Measurements from ENCODE around the gene BSG.

Gene BSG

DNA sequence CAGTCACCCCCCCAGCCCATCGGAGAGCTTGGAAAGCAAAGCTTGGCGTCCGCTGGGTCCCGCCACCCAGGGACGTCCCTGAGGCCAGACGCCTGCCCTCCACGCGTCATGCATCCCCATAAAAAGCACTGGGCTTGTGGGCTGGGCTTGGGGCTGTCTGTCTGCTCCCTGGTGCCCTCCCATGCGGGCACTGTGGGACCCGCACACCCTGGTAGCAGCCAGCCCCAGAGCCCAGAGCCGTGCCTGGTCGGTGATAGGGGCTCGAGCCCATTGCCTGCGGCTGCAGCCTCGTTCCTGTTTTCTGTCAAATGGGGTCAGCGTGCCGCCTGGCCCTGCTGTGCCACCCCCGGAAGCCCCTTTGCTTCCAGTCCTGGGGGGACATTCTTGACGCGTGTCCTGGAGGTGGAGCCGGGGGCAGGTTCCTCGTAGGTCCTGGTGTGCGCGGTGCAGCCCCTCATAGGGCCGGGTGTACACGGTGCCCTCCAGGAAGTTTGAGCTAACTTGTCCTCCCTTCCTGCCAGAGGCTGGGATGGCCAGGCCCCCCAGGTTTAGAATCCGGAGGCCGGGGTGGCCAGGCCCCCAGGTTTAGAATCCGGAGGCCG lies 32.9 kb upstream of the BSG start:
- DNase-seq = no peak

DNA sequence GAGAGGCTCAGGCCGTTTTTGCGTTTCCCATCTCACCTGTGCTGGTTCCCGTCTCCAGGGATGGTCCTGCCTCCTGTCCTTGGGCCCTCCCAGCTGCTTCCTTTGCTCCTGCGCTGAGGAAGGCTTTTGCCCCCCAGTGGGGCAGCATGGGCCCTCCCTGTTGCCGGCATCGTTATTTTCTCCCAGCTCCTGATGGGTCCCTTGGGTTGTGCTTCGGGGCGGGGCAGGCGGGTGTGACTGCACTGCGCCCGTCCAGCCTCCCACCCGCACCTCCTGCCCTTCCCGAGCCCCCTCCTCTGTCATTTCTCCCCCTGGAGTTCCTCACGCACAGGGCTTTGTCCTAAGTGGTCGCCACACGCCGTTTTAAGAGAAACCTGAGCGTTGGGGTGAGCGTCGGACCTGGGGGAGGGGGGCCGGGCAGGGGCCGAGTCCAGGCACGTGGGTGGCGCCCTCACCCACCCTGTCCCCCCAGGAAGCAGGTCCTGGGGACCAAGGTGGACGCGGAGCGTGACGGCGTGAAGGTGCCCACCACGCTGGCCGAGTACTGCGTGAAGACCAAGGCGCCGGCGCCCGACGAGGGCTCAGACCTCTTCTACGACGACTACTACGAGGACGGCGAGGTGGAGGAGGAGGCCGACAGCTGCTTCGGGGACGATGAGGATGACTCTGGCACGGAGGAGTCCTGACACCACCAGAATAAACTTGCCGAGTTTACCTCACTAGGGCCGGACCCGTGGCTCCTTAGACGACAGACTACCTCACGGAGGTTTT lies 31.3 kb upstream of the BSG start:
- no peak for DNase-seq

DNA sequence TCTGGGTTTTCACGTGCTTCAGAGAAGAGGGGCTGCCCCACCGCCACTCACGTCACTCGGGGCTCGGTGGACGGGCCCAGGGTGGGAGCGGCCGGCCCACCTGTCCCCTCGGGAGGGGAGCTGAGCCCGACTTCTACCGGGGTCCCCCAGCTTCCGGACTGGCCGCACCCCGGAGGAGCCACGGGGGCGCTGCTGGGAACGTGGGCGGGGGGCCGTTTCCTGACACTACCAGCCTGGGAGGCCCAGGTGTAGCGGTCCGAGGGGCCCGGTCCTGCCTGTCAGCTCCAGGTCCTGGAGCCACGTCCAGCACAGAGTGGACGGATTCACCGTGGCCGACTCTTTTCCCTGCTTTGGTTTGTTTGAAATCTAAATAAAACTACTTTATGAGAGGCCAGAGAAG lies 30.7 kb upstream of the BSG start:
- DNase-seq = no peak

DNA sequence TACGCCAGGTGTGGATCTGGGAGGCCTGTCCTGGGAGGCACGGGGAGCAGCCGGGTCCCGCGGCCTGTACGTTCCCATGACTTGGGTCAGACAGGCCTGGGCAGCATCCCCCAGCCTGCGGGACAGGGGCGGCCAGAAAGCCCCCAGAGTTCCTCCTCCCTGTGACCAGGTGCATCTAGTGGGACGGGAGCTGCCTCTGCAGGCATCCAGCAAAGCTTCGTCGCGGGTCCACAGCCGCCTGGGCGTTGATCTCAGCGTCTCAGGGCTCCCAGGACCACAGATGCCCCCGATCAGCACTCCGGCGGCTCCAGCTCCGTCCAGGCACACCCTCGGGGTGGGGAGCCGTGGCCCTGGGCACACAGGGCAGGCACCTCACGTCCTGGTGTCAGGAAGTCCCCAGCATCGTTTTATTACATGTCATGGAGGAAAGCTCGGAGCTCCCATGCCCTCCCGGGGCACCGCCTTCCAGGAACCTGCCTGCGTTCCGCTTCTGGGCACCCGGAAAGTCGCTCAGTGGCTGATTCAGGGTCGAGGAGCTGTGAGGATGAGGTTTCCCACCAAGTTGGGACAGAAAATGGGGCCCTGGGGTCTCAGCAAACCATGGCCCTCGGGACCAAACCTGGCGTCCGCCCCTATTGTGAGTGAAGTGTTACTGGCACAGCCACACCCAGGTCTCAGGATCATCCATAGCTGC lies 30.1 kb upstream of the BSG start:
- no peak for DNase-seq

DNA sequence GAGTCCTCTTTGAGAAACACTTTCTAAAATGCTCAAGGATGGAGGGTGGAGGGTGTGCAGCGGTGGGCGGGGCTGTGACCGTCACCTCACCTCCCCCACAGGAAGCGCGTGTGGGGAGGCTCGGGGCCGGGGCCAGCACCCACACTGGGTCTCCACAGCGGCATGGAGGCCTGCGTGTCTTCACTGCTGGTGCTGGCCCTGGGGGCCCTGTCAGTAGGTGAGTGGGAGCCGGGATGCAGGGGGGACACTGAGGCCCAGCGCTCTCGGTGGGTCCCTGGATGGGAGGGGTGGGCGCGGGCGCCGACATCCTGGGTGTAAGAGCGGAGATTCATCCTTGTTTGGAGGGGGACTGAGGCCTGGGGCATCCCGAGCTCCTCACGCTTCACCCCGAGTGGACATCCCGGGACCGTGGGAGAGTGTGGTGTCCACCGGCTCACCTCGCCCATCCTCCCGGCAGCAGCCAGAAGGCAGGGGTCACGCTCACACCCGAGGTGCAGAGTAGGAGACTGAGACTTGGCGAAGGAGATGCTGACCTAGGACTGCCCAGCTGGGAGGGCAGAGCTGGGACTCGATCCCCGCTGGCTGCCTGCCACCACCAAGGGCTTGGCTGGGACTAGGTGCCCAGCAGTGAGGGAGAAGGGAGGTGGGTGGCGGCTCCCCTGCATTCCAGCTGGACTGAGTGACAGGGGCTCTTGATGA lies 28.3 kb upstream of the BSG start, which contains the start of gene GZMM:
Gene GZMM, plus strand, starts transcription at position 144 of the 699 bp plus-strand sequence. Its CDS starts 19 bp downstream, at position 163.
- peak in 2 of 56 donors; percentile 7 to 12 for DNase-seq

DNA sequence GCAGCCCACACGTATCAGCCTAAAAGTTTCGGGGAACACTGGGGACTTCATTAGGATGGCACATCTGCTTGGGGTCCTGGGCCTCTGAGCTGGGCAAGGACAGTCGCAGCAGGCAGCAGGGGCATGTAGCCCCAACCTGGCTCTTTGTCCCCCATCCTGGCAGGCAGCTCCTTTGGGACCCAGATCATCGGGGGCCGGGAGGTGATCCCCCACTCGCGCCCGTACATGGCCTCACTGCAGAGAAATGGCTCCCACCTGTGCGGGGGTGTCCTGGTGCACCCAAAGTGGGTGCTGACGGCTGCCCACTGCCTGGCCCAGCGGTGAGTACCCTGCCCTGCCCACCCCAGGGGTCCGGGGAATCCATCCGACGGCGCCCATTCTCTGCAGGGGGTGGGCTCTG lies 25.3 kb upstream of the BSG start:
- no peak for DNase-seq

DNA sequence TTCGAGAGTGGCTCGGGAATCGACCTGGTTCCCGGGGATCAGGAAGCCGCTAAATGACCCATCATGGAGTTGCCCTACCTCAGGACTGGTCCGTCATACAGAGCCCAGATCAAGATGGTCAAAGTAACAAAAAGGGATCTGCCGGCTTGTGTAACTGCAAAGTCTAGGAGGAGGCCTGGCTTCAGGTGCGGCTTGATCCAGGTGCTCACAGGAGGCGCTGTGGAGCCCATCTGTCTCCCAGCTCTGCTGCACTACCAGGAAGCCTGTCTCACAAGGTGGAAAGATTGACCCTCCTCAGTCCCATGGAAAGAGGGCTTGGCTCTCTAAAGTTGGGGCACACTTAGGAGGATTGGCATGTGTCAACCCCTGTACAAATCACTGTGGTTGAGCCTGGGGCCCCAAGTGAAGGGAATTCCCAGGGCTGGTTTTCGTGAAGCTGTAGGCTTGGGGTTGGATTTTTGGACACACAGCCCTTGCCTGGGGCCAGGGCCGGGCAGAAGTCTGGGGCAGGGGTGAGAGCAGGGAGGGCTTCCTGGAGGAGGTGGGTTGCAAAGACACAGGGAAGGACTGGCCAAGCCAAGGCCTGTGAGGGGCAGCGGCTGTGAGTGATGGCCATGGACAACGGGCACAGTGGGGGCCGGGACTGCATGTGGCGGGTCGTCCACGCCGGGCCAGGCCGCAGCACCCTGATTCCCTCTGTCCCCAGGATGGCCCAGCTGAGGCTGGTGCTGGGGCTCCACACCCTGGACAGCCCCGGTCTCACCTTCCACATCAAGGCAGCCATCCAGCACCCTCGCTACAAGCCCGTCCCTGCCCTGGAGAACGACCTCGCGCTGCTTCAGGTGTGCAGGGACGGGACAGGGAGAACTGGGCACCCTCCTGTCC lies 24.3 kb upstream of the BSG start:
- DNase-seq = no peak

DNA sequence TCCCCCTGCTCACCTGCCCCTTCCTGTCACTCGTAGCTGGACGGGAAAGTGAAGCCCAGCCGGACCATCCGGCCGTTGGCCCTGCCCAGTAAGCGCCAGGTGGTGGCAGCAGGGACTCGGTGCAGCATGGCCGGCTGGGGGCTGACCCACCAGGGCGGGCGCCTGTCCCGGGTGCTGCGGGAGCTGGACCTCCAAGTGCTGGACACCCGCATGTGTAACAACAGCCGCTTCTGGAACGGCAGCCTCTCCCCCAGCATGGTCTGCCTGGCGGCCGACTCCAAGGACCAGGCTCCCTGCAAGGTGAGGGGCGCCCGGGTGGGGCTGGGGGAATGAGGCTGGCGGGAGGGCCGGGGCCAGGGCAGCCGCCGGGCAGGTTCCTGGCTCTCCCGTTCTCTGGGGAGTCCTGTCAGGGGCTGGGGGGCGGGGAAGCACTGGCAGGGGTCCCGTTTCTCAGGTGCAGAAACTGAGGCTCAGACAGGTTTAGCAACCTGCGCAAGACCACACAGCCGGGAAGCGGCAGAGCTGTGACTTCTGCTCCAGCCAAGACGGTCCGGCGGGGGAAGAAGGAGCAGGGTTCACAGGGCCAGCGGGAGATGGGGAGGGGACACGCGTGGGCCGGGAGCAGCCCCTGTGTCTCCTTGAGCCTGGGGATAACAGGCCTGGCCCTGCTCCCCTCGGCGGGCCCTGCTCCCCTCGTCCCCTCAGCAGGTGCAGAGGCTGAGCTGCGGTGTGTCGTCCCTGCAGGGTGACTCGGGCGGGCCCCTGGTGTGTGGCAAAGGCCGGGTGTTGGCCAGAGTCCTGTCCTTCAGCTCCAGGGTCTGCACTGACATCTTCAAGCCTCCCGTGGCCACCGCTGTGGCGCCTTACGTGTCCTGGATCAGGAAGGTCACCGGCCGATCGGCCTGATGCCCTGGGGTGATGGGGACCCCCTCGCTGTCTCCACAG lies 23.2 kb upstream of the BSG start:
- no peak for DNase-seq

DNA sequence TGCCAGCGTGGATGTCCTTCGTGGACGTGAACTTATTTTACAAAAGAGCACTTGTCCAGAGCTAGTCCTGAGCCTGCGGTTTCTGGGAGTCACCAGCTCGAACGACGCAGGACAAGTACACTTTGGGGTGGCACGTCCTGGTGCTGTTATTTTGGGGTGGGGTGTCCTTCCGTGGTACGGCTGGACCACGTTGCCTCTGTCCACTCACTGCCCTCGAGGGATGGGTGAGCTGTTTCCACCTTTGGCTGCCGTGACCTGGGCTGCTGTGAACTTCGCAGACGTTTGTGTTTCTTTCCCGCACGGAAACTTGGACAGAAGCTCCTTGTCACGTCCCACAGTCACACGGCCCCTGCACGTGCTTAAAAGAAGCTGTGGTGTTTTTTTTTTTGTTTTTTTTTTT lies 17.6 kb upstream of the BSG start:
- no peak for DNase-seq

DNA sequence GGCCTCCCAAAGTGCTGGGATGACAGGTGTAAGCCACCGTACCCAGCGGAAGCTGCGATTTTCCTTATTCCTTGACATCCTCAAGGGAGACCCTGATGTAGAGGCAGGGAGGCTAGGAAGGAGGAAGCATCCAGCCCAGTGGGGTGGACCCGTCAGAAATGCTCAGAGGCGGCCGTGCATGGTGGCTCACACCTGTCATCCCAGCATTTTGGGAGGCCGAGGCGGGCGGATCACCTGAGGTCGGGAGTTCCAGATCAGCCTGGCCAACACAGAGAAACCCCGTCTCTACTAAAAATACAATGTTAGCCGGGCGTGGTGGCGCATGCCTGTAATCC lies 17.0 kb upstream of the BSG start:
- no peak for DNase-seq

DNA sequence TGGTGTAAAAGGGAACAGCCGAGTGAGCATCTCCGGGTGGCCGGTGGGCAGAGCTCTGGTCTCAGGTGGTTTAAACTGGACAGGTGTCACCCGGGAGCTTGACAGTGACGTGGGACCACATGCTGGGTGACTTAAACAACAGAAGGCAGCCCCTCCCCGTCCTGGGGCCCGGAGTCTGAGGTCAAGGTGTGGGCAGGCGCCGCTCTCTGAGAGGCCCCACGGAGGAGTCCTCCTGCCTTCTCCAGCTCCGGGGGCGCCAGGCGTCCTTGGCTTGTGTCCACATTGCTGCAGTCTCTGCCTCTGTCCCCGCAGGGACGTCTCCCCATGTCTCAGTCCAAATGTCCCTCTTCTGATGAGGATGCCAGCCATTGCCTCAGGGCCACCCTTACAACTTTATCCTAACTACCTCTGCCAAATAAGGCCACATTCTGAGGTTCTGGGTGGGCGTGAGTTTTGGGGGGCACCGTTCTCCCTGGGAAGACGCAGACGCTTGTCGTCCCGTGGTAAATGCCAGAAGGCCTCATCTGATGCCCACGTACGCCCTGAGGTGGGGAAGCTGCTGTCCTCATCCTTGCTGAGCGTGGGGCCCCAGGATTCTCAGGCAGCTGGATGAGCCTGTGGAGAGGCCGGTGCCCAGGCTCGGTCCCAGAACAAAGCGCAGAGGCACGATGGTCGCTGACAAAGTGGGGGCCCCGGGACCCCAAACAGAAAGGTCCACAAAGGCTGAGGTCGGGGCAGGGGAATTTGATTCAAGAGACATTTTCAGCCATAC lies 15.6 kb upstream of the BSG start:
- DNase-seq = no peak

DNA sequence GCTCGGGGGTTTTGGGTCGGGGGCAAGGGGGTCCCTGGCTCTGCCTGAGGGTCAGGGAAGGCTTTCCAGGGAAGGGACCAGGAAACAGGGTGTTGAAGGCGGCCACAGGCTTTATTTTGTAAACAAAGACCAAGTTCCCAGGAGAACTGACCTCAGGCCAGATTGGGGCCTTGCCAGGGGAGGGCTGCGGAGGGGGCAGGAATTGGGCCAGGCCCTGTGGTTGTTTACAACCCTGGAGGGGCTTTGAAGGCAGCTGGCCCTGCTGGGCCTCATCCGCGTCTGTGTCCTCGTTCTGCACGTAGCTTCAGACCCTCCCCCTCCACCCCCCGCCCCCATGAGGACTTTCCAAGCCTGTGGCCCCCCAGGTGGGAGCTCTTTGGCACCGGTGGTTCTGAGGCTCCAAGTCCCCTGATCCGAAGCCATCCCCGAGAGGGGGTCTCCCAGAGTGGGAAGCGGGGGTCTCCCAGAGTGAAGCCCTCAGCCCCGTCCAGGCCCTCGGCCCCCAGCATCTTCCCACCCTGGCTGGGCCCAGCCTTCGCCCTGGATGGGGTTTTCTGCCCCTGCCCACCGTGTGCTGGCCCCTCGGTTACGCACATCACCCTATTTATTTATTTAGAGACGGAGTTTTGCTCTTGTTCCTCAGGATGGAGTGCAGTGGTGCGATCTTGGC lies 13.5 kb upstream of the BSG start:
- peak in 8 of 56 donors; percentile 6 to 47 (median 28) for DNase-seq

DNA sequence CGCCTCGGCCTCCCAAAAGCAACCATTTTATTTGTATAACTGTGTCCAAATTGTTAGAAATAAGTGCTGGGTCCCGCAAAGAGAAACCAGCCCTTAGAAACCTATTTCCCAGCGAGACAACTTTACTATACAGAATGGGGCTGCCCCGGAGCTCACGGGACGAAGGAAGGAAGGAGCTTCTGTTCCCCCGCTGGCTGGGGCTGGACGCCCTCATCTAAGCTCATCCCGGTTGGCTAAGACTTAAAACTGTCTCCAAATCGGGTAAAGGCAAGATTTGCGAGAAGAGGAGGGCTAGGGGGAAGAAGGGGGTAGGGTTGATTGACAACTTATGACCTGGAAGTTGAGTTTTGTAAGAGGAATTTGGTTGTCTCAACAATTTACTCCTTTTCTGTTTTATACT lies 12.3 kb upstream of the BSG start:
- no peak for DNase-seq

DNA sequence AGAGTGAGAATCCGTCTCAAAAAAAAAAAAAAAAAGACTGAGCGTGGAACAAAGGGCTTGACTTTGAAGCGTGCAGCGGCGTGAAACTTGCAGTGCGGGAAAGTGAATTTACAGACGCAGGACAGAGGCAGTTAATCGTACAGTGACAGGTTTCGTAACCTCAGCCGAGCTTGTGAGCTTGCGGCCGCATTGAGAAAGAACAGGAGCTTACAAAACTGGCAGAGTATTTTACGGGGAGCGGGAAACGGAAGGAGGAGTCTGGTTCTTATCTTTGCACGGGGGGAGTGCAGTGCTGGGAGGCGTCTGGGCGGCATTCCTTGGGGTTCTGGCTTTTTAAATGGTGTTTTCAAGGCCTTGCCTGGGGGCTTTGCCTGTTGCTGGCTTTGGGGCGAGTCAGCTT lies 6.0 kb upstream of the BSG start:
- DNase-seq = no peak

DNA sequence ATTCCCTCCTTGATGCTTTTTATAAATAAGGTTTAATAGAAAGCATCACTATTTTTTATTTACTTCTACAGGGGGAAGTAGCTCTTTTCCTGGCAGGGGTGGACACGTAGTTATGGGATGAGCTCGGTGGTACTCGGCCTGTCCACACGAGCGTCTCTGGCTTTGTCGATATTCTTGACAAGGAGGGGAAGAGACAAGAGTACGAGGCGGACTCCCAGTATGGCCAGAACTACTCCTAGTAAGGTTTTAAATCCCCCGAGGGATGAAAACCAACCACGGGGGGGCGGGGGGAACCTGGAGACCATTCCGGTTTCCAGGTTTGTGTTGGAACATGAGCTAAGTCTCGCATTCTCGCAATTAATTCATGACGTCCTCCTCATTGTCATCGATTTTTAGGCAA lies 5.6 kb upstream of the BSG start:
- DNase-seq = no peak

DNA sequence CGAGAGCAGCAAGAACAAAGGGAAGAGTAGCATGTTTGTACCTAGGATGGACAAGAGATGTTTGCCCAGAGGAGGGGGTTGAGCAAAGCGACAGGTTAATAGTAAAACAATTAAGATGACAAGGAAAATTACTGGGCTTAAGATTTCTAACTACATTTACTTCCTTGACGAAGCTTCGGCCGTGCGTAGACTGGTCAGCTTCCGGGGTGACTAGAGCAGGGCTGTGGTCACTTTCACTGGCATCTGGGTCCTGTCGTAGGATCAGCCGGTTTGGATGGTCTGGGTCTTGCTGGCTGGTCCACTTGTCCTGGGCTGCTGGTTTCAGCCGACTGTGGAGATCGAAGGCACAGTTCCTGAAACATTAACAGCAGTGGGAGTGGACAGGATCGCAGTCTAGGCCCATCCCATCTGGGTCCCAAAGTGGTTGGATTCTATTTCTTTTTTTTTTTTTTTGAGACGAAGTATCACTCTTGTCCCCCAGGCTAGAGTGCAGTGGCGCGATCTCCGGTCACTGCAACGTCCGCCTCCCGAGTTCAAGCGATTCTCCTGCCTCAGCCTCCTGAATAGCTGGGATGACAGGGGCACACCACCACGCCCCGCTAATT lies 5.0 kb upstream of the BSG start:
- no peak for DNase-seq

DNA sequence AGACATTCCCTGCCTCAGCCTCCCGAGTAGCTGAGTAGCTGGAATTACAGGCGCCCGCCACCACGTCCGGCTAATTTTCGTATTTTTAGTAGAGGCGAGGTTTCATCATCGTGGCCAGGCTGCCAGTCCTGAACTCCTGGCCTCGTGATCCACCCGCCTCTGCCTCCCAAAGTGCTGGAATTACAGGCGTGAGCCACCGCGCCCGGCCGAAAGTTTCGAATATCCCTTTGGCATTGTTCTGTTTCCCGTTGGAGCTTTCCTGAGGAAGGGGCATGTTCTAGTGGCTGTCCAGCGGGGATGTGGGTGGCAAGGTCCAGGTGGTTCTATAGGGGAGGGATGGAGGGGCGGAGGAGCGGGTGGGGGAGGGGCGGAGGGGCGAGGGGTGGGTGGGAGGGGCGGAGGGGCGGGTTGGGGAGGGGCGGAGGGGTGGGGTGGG lies 2.1 kb upstream of the BSG start:
- no peak for DNase-seq

All from amygdala (tissue), 56 donors.